Measurements from ENCODE around the gene LAPTM5.

- TF ChIP-seq EP300 (IDR thresholded peaks at IDR 0.05) (no peak), POLR2A (IDR thresholded peaks at IDR 0.05) (no peak)
- TF ChIP-seq, protein P1, sequence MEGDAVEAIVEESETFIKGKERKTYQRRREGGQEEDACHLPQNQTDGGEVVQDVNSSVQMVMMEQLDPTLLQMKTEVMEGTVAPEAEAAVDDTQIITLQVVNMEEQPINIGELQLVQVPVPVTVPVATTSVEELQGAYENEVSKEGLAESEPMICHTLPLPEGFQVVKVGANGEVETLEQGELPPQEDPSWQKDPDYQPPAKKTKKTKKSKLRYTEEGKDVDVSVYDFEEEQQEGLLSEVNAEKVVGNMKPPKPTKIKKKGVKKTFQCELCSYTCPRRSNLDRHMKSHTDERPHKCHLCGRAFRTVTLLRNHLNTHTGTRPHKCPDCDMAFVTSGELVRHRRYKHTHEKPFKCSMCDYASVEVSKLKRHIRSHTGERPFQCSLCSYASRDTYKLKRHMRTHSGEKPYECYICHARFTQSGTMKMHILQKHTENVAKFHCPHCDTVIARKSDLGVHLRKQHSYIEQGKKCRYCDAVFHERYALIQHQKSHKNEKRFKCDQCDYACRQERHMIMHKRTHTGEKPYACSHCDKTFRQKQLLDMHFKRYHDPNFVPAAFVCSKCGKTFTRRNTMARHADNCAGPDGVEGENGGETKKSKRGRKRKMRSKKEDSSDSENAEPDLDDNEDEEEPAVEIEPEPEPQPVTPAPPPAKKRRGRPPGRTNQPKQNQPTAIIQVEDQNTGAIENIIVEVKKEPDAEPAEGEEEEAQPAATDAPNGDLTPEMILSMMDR (IDR thresholded peaks at IDR 0.05): peak in 1 of 5 experiments; percentile 5
Observed at GRCh38 chr1:30777060-30777903, 19.7 kb upstream of the LAPTM5 start.
